Effector memory CD4-positive, alpha-beta T cell (primary cell): ENCODE measurements around the gene CIAO2A.

Experiments
- DNase-seq, 3 donors: peaks; one replicate each; pipeline ENCODE4 v3.0.0-alpha.2; 2020
- H3K27ac ChIP-seq: 2 replicates; pipeline ENCODE4 v1.7.0; 2013; ENCODE audit warnings: mild to moderate bottlenecking, low read length, moderate library complexity; ENCODE audit not compliant: insufficient read depth, poor library complexity, severe bottlenecking
- H3K27me3 ChIP-seq: replicated peaks from 2 replicates; pipeline ENCODE4 v1.7.0; 2013; ENCODE audit warnings: mild to moderate bottlenecking, low read length; ENCODE audit not compliant: insufficient read depth, control insufficient read depth, poor library complexity, severe bottlenecking
- H3K36me3 ChIP-seq: 2 replicates; pipeline ENCODE4 v1.7.0; 2013; ENCODE audit warnings: mild to moderate bottlenecking, low read length, moderate library complexity; ENCODE audit not compliant: control insufficient read depth, insufficient read depth
- H3K4me1 ChIP-seq: 2 replicates; pipeline ENCODE4 v1.7.0; 2013; ENCODE audit warnings: low read length, mild to moderate bottlenecking; ENCODE audit not compliant: control insufficient read depth, insufficient read depth, poor library complexity, severe bottlenecking
- H3K4me3 ChIP-seq: 2 replicates; pipeline ENCODE4 v1.7.0; 2013; ENCODE audit warnings: low read length, low read depth, mild to moderate bottlenecking; ENCODE audit not compliant: insufficient read depth, poor library complexity, severe bottlenecking
- H3K9me3 ChIP-seq: 2 replicates; pipeline ENCODE4 v1.7.0; 2013; ENCODE audit warnings: mild to moderate bottlenecking, low read length, moderate library complexity; ENCODE audit not compliant: control insufficient read depth
- total RNA-seq, 3 donors: gene quantifications; one replicate each; lab custom pipeline; 2026; lab: John Stamatoyannopoulos, UW

The CIAO2A gene
- 12.2 to 21.8 (median 16.8) reads per million in 3 donors for total RNA-seq

DNA sequence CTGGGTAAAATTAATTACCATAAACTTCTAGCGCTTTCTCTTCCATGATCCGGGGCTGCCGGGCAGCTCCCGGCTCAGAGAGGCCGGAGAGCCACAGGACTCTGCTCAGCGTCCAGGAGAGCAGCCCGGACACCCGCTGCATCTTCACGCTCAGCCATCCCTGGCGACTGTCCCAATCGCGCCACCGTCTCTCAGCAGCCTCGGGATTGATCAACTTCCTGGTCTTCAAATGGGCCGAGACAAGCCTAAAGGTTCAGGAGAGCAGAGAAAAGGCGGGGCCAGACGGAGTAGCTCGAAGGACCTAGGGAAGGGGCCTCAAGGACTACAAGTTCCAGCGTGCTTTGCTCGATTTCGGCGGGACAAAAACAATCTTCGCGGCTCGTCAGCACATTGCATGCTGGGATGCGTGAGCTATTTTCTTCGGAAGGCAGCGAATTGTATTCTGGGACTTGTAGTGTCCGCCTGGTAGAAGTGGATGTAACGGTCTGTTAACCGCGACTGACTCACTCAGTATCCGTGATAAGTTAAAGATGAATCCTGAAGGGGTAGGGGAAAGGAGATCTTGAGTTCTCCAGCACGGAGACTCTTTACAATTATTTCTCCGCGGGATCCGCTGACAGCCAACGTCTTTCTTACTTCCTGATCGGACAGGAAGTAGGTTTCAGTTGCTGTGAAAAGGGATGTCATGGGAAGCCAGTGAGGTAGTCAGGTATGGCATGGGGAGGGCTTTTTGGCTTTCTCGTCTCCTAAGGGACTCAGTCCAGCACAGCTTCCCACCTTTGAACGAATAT is at the start of gene CIAO2A:
TSS of gene CIAO2A (minus strand) at position 212 of the 791 bp plus-strand sequence. CDS start at position 142, 70 bp downstream.
- peaks cover 36% of the 10 kb centered on the region for H3K4me1 ChIP-seq
- no peaks in the 10 kb centered on the region for H3K9me3 ChIP-seq
- H3K27me3 ChIP-seq: no peaks in the 10 kb centered on the region
- H3K4me3 ChIP-seq: peak within 1 kb of the TSS; percentile 59
- no peaks in the 10 kb centered on the region for H3K36me3 ChIP-seq
- peak; percentile 81 to 91 (median 85) for DNase-seq
- H3K27ac ChIP-seq: peak within 1 kb of the TSS; percentile 76

DNA sequence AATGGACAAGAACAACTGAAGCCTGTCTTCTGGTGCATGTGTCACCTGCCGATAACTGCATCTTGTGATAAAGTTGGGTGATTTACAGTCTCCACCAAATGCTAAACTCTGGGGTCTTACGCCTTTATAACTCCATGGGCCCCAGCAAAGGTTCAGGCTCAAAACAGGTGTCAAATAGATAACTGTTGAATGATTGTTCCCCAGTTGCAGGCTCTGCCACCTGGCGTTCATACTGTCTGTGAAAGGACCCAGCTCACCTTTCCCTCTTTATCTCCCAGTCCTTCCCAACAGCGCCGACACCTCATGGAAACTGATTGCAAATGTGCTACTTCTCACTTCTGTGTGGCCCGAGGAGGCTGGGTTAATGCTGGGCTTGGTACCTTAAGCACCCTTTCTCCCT is 49.6 kb upstream of the CIAO2A start:
- DNase-seq: no peak
- Histone ChIP-seq H3K9me3 (no peaks in the 10 kb centered on the region), H3K27me3 (no peaks in the 10 kb centered on the region), H3K4me3 (no peak overlapping the region), H3K36me3 (peaks cover 17% of the 10 kb centered on the region), H3K27ac (no peak overlapping the region), H3K4me1 (no peaks in the 10 kb centered on the region)

DNA sequence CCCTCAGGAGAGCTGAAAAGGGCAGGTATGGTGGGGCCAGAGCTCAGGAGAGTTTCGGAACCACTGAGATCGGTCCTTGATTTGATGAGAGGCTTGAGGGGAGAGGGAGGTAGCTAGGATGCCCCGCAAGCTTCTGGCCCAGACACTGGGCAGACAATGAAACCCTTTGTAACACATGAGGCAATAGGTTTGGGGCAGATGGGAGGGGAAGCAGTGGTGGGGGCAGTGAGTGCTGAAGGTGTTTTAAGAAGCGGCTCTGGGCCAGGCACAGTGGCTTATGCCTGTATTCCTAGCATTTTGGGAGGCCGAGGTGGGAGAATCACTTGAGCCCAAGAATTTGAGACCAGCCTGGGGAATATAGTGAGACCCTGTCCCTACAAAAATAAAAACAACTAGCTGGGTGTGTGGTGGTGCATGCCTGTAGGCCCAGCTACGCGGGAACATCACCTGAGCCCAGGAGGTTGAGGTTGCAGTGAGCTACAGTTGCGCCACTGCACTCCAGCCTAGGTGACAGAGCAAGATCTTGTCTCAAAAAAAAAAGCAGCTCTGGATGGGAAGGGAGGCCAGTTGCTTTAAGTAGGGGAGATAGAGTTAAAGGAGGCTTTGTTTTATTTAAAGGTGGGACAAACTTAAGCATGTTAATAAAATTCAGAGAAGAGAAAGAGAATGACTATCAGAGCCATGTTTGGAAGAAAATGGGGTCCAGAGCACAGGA is 48.3 kb upstream of the CIAO2A start:
- H3K4me1 ChIP-seq: no peaks in the 10 kb centered on the region
- peaks cover 31% of the 10 kb centered on the region for H3K36me3 ChIP-seq
- H3K27me3 ChIP-seq: no peaks in the 10 kb centered on the region
- no peaks in the 10 kb centered on the region for H3K9me3 ChIP-seq
- no peak overlapping the region for H3K4me3 ChIP-seq
- no peak overlapping the region for H3K27ac ChIP-seq
- no peak for DNase-seq

DNA sequence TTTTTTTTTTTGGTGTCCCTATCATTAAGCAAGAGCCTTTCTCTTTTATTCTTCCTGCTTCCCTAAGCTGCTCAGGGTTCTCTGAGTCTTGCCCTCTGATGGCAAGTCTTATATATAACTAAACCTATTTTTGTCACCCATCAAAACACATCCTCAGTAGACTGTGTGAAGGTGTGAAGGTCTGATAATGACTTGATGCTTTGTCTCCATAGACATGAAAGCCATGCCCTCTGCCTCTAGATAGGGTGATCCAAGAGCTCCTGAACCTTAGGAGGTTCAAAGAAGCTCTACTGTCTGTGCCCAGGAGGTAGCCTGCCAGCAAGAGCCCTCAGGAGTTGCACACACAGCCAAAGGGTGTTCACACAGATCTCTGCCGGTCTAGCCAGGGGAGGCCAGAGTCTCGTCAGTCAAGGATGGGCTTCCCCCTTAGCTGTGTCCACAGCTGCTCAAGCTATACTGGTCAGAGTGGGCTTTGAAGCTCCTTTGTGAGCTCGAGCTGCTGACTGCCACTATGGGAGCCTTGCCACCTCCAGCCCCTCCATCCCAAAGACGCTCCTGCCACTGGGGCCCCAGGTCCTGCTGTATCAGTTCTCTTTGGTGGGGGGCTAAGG is 44.8 kb upstream of the CIAO2A start:
- H3K4me1 ChIP-seq: no peaks in the 10 kb centered on the region
- H3K27me3 ChIP-seq: no peaks in the 10 kb centered on the region
- DNase-seq: no peak
- no peaks in the 10 kb centered on the region for H3K9me3 ChIP-seq
- peaks cover 56% of the 10 kb centered on the region for H3K36me3 ChIP-seq
- H3K4me3 ChIP-seq: no peak overlapping the region
- no peak overlapping the region for H3K27ac ChIP-seq

DNA sequence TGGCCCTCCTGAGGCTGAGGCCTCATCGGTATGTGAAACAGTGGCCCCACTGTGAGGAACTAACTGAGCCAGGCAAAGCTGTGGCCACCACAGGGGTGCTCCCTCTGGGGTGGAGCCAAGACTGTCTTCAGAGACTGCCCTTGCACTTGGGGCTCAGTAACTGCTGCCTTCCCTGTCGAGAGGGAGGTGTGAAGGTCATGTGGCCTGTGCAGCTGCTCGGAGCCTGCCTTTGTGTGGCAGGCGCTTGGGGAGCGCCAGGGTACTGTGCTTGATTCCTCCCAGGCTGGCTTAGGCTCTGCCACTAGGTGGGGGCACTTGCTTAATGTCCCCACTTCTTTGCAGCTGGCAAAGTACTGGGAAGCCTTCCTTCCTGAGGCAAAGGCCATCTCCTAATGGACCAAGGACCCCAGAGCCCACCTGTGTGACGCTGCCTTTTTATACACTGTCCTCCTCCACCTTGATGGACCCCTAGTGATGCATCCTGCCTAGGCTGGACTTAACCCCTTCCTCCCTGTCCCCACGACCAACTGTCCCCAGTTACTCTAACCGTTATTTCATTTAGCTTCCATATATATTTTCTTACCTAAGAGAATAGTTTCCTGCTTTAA is 43.7 kb upstream of the CIAO2A start:
- Histone ChIP-seq H3K4me1 (no peaks in the 10 kb centered on the region), H3K36me3 (peaks cover 56% of the 10 kb centered on the region), H3K27ac (no peak overlapping the region), H3K27me3 (no peaks in the 10 kb centered on the region), H3K9me3 (no peaks in the 10 kb centered on the region), H3K4me3 (no peak overlapping the region)
- no peak for DNase-seq

- Histone ChIP-seq H3K36me3 (peaks cover 65% of the 10 kb centered on the region), H3K4me1 (no peaks in the 10 kb centered on the region), H3K27me3 (no peaks in the 10 kb centered on the region), H3K4me3 (no peak overlapping the region), H3K9me3 (no peaks in the 10 kb centered on the region), H3K27ac (no peak overlapping the region)
- DNase-seq: no peak
Observed at GRCh38 chr15:64136347-64136746, 42.7 kb upstream of the CIAO2A start.

GRCh38 chr15:64134345-64134829 is 40.7 kb upstream of the CIAO2A start:
- DNase-seq: no peak
- Histone ChIP-seq H3K4me1 (no peaks in the 10 kb centered on the region), H3K4me3 (no peak overlapping the region), H3K9me3 (no peaks in the 10 kb centered on the region), H3K27me3 (no peaks in the 10 kb centered on the region), H3K36me3 (peaks cover 85% of the 10 kb centered on the region), H3K27ac (no peak overlapping the region)

GRCh38 chr15:64133623-64134344 is 40.1 kb upstream of the CIAO2A start:
- DNase-seq: no peak
- no peaks in the 10 kb centered on the region for H3K27me3 ChIP-seq
- H3K4me1 ChIP-seq: no peaks in the 10 kb centered on the region
- H3K9me3 ChIP-seq: no peaks in the 10 kb centered on the region
- H3K4me3 ChIP-seq: no peak overlapping the region
- H3K27ac ChIP-seq: no peak overlapping the region
- peaks cover 88% of the 10 kb centered on the region for H3K36me3 ChIP-seq

GRCh38 chr15:64132217-64132616 is 38.6 kb upstream of the CIAO2A start:
- H3K4me3 ChIP-seq: no peak overlapping the region
- no peaks in the 10 kb centered on the region for H3K27me3 ChIP-seq
- H3K9me3 ChIP-seq: no peaks in the 10 kb centered on the region
- no peak overlapping the region for H3K27ac ChIP-seq
- no peak for DNase-seq
- H3K4me1 ChIP-seq: no peaks in the 10 kb centered on the region
- peaks cover 87% of the 10 kb centered on the region for H3K36me3 ChIP-seq
